PC-9 (cell line): Measurements from ENCODE around the gene MAGEA9B. TPM values are rescaled to one million over a fixed set of nuclear protein-coding genes. Genes with fewer than 3 reads are reported as not detected.
"Not testable (repeated sequence)": the region's sequence is repeated elsewhere in the genome, so short reads cannot be mapped to it uniquely, and the experiment has no call there.

Source experiments
- BruUV-seq: library from RNA; stranded (reverse); fragments of 400-500 nt; replicated peaks from 2 replicates; lab custom pipeline; 2021; lab: Mats Ljungman, UMichigan
- CTCF ChIA-PET: fragments of 300-600 bp; sonication (Branson Sonifier 250); formaldehyde crosslinking; loops from one replicate; lab custom pipeline; 2022; ENCODE audit warnings: antibody characterized with exemption; lab: Charles Lee
- POLR2A ChIA-PET: fragments of 300-600 bp; sonication (Branson Sonifier 250); formaldehyde crosslinking; loops from one replicate; lab custom pipeline; 2022; ENCODE audit warnings: antibody characterized with exemption; ENCODE audit not compliant: unreplicated experiment; lab: Charles Lee
- DNase-seq, 2 experiments: peaks; one replicate each; pipeline versions ENCODE4 v3.0.0 to v3.0.0-alpha.2; 2015 to 2022; ENCODE audit warnings: mixed read lengths in 1 of 2
- H2AFZ ChIP-seq: fragments of 200-600 bp; sonication (generic); 2 replicates; pipeline ENCODE4 v1.8.1; 2017; ENCODE audit warnings: antibody characterized with exemption
- H3F3A ChIP-seq: fragments of 200-600 bp; sonication (generic); 2 replicates; pipeline ENCODE4 v1.8.1; 2017; ENCODE audit warnings: antibody characterized with exemption, mild to moderate bottlenecking, low read depth; ENCODE audit not compliant: insufficient read depth
- H3K27ac ChIP-seq: fragments of 200-600 bp; sonication (generic); 2 replicates; pipeline ENCODE4 v1.6.1; 2016; ENCODE audit warnings: mixed run types
- H3K27me3 ChIP-seq: fragments of 200-600 bp; sonication (generic); 2 replicates; pipeline ENCODE4 v1.6.1; 2016; ENCODE audit warnings: low read depth, mixed run types; ENCODE audit not compliant: insufficient read depth
- H3K36me3 ChIP-seq: fragments of 200-600 bp; sonication (generic); 2 replicates; pipeline ENCODE4 v1.6.1; 2016; ENCODE audit warnings: low read depth, mixed run types
- H3K4me1 ChIP-seq: fragments of 200-600 bp; sonication (generic); replicated peaks from 2 replicates; pipeline ENCODE4 v1.6.1; 2016; ENCODE audit warnings: mixed run types; ENCODE audit not compliant: insufficient read depth
- H3K4me2 ChIP-seq: fragments of 200-600 bp; sonication (generic); 2 replicates; pipeline ENCODE4 v1.6.1; 2017; ENCODE audit warnings: mixed run types
- H3K4me3 ChIP-seq: fragments of 200-600 bp; sonication (generic); 2 replicates; pipeline ENCODE4 v1.6.1; 2016; ENCODE audit warnings: mixed run types
- H3K79me2 ChIP-seq: fragments of 200-600 bp; sonication (generic); 2 replicates; pipeline ENCODE4 v1.6.1; 2017; ENCODE audit warnings: low read depth, mixed run types
- H3K9me2 ChIP-seq: fragments of 200-600 bp; sonication (generic); 2 replicates; pipeline ENCODE4 v1.8.1; 2017; ENCODE audit warnings: mild to moderate bottlenecking; ENCODE audit not compliant: insufficient read depth
- H3K9me3 ChIP-seq: fragments of 200-600 bp; sonication (generic); 2 replicates; pipeline ENCODE4 v1.8.1; 2016; ENCODE audit warnings: low read depth; ENCODE audit not compliant: insufficient read depth
- H4K20me1 ChIP-seq: fragments of 200-600 bp; sonication (generic); 2 replicates; pipeline ENCODE4 v1.8.1; 2017; ENCODE audit not compliant: insufficient read depth
- EZH2 ChIP-seq: fragments of 200-600 bp; sonication (generic); IDR thresholded peaks from 2 replicates; pipeline ENCODE4 v1.8.0; 2017; ENCODE audit warnings: antibody characterized with exemption, low read depth
- intact Hi-C: fragments of 100-400 bp; cut with micrococcal nuclease; formaldehyde crosslinking; loops from one replicate; pipeline ENCODE4 v1.10.0; 2022; ENCODE audit not compliant: unreplicated experiment
- total RNA-seq: library from RNA; stranded (reverse); gene quantifications from 2 replicates; pipeline ENCODE4 v1.2.3, GENCODE V29; 2021
- TF ChIP-seq, protein P1 (sequence below): fragments of 200-600 bp; sonication (generic); conservative IDR thresholded peaks from 2 replicates; pipeline ENCODE4 v1.6.1; 2017; ENCODE audit warnings: mixed run types, antibody characterized with exemption, mild to moderate bottlenecking, moderate library complexity

Gene MAGEA9B
- total RNA-seq, 1 experiment from 2014 or later = not detected

DNA sequence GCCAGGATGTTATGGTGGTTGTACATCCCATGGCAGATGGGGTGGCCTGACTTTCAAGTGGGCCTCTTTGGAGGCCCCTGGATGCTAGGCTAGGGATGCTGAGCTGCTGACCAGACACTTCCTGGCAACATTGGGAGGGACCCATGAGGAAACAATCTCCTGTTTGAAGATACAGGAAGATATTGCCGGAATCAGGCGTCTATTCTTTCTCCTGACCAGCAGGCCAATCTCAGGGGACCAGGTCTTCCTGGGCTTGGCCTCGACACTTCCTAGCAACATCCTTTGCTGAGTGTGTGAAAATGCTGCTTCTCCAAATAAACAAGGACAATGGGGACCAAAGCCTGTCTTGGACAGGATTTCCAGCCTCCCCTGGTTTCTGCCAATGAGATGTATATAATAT lies 39.5 kb downstream of the MAGEA9B start:
- POLR2A ChIA-PET, H3K9me2 ChIP-seq, CTCF ChIA-PET, H3K4me2 ChIP-seq, H4K20me1 ChIP-seq, H3K36me3 ChIP-seq, DNase-seq, H3K79me2 ChIP-seq, H2AFZ ChIP-seq, BruUV-seq, H3K4me3 ChIP-seq, H3K27ac ChIP-seq, H3F3A ChIP-seq, H3K9me3 ChIP-seq, H3K27me3 ChIP-seq, H3K4me1 ChIP-seq: not testable (repeated sequence)
- intact Hi-C loops = loop anchor here (10.0 kb wide), 2 partner anchors 1017 to 1147 kb away; partner anchors contain the start of genes MTM1 and MTMR1

DNA sequence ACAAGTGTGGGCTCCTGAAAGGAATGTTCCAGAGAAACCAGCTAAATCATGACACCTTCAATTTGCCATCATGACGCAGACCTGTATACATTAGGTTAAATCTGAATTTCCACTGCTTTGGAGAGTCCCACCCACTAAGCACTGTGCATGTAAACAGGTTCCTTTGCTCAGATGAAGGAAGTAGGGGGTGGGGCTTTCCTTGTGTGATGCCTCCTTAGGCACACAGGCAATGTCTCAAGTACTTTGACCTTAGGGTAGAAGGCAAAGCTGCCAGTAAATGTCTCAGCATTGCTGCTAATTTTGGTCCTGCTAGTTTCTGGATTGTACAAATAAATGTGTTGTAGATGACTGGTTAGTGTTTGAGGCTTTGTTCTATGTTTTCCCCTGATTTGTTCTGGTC lies 40.3 kb downstream of the MAGEA9B start:
- H3K9me3 ChIP-seq, H3K9me2 ChIP-seq, BruUV-seq, H3K4me3 ChIP-seq, H3K36me3 ChIP-seq, H3K4me2 ChIP-seq, CTCF ChIA-PET, H2AFZ ChIP-seq, H3F3A ChIP-seq, H3K27me3 ChIP-seq, H3K4me1 ChIP-seq, H4K20me1 ChIP-seq, H3K79me2 ChIP-seq, DNase-seq, POLR2A ChIA-PET, H3K27ac ChIP-seq: not testable (repeated sequence)
- intact Hi-C loops = loop anchor here (10.0 kb wide), 2 partner anchors 1018 to 1148 kb away; partner anchors contain the start of genes MTM1 and MTMR1

DNA sequence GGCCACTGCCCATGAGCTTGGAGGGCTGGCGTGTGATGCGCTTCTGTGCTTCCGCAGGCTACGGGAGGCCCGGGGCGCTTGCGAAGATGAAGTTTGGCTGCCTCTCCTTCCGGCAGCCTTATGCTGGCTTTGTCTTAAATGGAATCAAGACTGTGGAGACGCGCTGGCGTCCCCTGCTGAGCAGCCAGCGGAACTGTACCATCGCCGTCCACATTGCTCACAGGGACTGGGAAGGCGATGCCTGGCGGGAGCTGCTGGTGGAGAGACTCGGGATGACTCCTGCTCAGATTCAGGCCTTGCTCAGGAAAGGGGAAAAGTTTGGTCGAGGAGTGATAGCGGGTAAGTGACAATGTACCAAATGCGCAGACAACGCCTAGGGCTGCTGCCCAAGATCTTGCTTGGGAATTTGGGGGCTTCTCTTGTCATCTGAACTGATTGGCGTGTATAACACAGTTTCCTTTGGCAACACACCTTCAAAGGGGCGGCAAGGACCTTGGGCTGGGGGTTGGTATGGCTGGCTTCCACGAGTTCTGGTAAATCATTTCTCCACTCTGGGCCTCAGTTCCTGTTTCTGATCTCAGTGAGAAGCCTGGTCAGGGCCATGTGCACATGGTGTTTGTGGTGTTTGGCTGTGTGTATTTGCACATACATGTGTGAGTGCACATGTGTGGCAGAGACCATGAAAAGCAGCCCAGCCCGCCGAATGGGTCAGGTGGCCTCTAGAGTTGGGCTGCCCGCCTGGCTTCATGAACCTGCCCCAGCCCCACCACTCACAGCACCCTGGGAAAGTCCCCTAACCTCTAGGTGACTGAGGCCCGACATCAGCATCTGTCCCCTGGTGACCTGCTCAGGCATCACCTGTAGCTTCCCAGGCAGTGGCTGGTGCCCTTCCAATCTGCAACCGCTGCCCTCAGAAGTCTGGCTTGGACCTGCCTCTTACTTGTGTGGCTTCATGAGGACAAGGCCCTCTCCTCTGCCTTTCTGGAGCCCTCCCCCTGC lies 41.4 kb downstream of the MAGEA9B start:
- H3F3A ChIP-seq, H3K4me3 ChIP-seq, H3K36me3 ChIP-seq, H3K9me3 ChIP-seq, H3K4me2 ChIP-seq, H4K20me1 ChIP-seq, DNase-seq, H3K27ac ChIP-seq, H3K27me3 ChIP-seq, H2AFZ ChIP-seq, H3K4me1 ChIP-seq, BruUV-seq, H3K9me2 ChIP-seq, H3K79me2 ChIP-seq, POLR2A ChIA-PET, CTCF ChIA-PET: not testable (repeated sequence)
- TF ChIP-seq, protein P1, sequence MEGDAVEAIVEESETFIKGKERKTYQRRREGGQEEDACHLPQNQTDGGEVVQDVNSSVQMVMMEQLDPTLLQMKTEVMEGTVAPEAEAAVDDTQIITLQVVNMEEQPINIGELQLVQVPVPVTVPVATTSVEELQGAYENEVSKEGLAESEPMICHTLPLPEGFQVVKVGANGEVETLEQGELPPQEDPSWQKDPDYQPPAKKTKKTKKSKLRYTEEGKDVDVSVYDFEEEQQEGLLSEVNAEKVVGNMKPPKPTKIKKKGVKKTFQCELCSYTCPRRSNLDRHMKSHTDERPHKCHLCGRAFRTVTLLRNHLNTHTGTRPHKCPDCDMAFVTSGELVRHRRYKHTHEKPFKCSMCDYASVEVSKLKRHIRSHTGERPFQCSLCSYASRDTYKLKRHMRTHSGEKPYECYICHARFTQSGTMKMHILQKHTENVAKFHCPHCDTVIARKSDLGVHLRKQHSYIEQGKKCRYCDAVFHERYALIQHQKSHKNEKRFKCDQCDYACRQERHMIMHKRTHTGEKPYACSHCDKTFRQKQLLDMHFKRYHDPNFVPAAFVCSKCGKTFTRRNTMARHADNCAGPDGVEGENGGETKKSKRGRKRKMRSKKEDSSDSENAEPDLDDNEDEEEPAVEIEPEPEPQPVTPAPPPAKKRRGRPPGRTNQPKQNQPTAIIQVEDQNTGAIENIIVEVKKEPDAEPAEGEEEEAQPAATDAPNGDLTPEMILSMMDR = peak; percentile 34; the same call in 1 of the 2 replicates
- intact Hi-C loops = loop anchor here (10.0 kb wide), 2 partner anchors 1019 to 1149 kb away; partner anchors contain the start of genes MTM1 and MTMR1

DNA sequence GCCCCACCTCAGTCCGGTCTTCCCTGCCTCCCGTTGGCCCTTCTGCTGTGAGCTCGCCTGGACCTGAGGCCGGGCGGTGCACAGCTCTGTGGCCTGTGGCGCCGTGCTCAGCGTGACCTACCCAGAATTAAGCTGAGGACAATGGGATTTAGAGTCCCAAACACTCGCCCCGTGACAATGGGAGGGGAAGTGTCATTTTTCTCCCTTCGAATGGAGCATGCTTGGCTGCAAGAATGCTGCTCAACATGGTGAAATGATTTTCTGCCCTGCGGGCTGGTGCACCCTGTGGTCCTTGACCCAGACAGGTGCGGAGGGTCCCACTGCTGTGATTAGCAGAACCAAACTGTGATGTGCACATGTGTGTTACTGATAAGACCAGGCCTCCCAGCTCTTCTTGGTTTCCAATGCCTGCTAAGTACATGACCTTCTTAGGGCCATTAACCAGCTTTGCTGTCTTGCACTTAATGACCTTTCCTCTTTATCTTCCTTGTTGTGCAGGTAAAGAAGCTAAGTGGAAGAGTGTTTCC lies 45.7 kb downstream of the MAGEA9B start:
- no TSS peak for BruUV-seq
- H3K4me2 ChIP-seq = peak overlapping the region; percentile 91
- no peaks in the 10 kb centered on the region for H3K36me3 ChIP-seq
- no peaks in the 10 kb centered on the region for H4K20me1 ChIP-seq
- H2AFZ ChIP-seq = peak overlapping the region; percentile 89
- H3K27ac ChIP-seq = peak overlapping the region; percentile 72
- H3K4me3 ChIP-seq = peak overlapping the region; percentile 81
- no peaks in the 10 kb centered on the region for H3K9me2 ChIP-seq
- POLR2A ChIA-PET = interaction anchor here (0.6 kb wide), 2 partner anchors 70 to 149 kb away, joined by 5 to 6 read pairs; no protein-coding TSS in a partner anchor
- TF ChIP-seq, protein P1 = no peak
- no peak for TF ChIP-seq EZH2
- CTCF ChIA-PET = no interaction called here
- intact Hi-C loops = loop anchor here (10.0 kb wide), 2 partner anchors 1023 to 1153 kb away; partner anchors contain the start of genes MTM1 and MTMR1
- H3K79me2 ChIP-seq = peaks cover 8% of the 10 kb centered on the region
- no peaks in the 10 kb centered on the region for H3K9me3 ChIP-seq
- no peak for DNase-seq
- H3K4me1 ChIP-seq = peaks cover 8% of the 10 kb centered on the region
- H3F3A ChIP-seq = peaks cover 6% of the 10 kb centered on the region; the same call in 1 of the 2 replicates
- H3K27me3 ChIP-seq = no peaks in the 10 kb centered on the region
